ENCODE data around the gene ASCL3.
"Not testable (repeated sequence)": the region's sequence is repeated elsewhere in the genome, so short reads cannot be mapped to it uniquely, and the experiment has no call there.

ASCL3 gene

DNA sequence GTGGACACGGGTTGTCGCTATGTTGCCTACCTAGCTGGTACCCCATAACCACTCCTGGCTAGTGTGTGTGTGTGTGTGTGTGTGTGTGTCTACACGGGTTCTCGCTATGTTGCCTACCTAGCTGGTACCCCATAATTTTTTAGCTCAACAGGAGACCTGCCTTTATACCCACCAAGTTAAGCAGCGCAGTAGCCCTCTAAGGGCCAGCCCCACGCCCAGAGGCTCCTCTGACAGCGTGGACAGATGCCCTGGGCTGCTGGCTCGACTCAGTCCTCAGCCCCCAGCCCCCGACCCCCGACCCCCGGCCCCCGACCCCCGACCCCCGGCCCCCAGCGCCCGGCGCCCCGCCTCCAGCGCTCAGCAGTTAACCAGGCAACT is 32.2 kb downstream of the ASCL3 start:
- H3K4me3 ChIP-seq (replicated peaks; ENCODE audit: low read depth, low read length) = peak overlapping the region; percentile 46
- TF ChIP-seq, protein P1, sequence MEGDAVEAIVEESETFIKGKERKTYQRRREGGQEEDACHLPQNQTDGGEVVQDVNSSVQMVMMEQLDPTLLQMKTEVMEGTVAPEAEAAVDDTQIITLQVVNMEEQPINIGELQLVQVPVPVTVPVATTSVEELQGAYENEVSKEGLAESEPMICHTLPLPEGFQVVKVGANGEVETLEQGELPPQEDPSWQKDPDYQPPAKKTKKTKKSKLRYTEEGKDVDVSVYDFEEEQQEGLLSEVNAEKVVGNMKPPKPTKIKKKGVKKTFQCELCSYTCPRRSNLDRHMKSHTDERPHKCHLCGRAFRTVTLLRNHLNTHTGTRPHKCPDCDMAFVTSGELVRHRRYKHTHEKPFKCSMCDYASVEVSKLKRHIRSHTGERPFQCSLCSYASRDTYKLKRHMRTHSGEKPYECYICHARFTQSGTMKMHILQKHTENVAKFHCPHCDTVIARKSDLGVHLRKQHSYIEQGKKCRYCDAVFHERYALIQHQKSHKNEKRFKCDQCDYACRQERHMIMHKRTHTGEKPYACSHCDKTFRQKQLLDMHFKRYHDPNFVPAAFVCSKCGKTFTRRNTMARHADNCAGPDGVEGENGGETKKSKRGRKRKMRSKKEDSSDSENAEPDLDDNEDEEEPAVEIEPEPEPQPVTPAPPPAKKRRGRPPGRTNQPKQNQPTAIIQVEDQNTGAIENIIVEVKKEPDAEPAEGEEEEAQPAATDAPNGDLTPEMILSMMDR (IDR thresholded peaks at IDR 0.05; ENCODE audit: low read depth, low read length, missing control alignments) = no peak
- DNase-seq (ENCODE audit: extremely low read depth, low read depth) = no peak

DNA sequence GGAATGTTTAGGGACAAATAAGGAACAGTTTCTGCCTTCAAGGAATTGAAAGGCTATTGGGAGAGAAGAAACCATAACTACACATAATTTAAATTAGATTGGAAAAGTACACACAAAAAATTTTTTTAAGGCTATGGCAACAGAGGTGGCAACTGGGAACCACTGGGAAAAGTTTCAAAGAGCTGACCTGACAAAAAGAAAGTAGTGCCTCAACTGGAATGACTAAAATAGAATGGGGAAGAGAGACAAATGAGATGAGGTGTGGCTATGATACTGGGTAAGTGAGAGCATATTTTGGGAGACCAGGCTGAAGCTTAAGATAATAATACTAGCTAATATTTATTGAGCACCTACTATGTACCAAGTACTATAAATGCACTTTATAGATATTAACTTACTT is 34.7 kb downstream of the ASCL3 start:
- no peak for DNase-seq (ENCODE audit: extremely low read depth, low read depth)
- H3K4me3 ChIP-seq (replicated peaks; ENCODE audit: low read depth, low read length) = no peak overlapping the region
- TF ChIP-seq, protein P1 (IDR thresholded peaks at IDR 0.05; ENCODE audit: low read depth, low read length, missing control alignments) = no peak

DNA sequence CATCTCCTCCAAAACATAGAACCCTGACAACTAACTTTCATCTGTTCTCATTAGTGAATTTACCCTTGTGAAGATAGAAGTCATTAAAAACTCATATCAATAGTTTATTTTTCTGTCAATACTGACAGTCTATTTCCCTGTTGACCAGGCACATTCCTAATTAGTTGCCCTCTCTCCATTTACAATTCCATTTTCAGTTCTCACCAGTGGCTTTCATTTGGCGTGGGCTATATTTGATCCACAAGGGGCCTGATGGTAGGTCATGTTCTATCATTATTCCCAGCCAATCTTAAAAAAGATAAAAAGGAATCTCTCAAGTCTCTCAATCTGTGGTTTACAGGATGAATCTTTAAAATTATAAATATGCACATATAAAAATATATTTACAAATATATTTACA is 35.7 kb downstream of the ASCL3 start:
- no peak for DNase-seq (ENCODE audit: extremely low read depth, low read depth)
- no peak overlapping the region for H3K4me3 ChIP-seq (replicated peaks; ENCODE audit: low read depth, low read length)
- TF ChIP-seq, protein P1 (IDR thresholded peaks at IDR 0.05; ENCODE audit: low read depth, low read length, missing control alignments) = no peak

DNA sequence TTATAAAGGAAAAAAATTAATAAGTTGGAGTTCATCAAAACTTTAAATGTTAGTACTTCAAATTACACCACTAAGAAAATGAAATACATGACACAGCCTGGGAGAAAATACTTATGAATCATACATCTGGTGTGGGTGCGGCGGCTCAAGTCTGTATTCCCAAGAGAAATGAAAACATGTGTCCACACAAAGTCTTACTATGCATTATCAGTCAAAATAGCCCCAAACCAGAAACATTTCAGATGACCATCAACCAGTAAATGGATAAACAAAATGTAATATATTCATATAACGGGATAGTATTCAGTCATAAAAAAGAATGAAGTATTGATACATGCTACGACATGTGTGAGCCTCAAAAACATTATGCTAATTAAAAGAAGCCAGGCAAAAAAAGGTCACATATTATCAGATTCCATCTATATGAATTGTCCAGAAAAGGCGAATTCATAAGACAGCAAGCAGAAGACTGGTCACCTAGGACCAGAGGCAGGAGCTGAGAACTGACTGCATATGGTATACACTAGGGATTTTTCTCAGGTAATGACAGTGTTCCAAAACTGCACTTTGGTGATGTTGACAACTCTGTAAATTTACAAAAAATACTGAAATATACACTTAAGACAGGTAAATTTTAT is 37.2 kb downstream of the ASCL3 start:
- no peak overlapping the region for H3K4me3 ChIP-seq (replicated peaks; ENCODE audit: low read depth, low read length)
- TF ChIP-seq, protein P1 (IDR thresholded peaks at IDR 0.05; ENCODE audit: low read depth, low read length, missing control alignments) = no peak
- DNase-seq (ENCODE audit: extremely low read depth, low read depth) = no peak

DNA sequence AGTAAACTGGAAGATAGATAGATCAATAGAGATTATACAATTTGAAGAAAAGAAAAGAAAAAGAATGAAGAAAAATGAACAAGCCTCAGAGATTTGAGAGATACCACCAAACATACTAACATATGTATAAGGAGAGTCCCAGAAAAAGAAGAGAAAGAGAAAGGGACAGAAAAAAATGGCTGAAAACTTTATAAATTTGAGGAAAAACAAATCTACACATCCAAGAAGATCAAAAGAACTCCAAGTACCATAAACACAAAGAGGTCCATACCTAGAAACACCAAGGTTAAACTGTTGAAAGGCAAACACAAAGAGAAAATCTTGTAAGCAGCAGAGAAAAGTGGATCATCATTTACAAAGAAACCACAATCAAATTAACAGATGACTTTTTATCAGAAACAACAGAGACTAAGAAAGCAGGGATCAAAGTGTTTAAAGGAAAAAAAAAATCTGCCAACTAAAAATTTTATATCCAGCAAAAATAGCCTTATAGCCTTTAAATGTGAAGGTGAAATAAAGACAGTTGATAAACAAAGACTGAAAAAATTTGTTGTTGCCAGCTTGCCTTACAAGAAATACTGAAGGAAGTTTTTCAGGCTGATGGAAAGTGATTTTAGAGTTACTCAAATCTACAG is 43.6 kb downstream of the ASCL3 start:
- TF ChIP-seq, protein P1 (IDR thresholded peaks at IDR 0.05; ENCODE audit: low read depth, low read length, missing control alignments) = no peak
- no peak overlapping the region for H3K4me3 ChIP-seq (replicated peaks; ENCODE audit: low read depth, low read length)
- no peak for DNase-seq (ENCODE audit: extremely low read depth, low read depth)

DNA sequence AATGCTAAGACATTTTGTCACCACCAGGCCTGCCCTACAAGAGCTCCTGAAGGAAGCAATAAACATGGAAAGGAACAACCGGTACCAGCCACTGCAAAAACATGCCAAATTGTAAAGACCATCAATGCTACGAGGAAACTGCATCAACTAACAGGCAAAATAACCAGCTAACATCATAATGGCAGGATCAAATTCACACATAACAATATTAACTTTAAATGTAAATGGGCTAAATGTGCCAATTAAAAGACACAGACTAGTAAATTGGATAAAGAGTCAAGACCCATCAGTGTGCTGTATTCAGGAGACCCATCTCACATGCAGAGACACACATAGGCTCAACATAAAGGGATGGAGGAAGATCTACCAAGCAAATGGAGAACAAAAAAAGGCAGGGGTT is 51.6 kb downstream of the ASCL3 start:
- H3K4me3 ChIP-seq (replicated peaks; ENCODE audit: low read depth, low read length); DNase-seq (ENCODE audit: extremely low read depth, low read depth): not testable (repeated sequence)

All from HFF-Myc (cell line).